HepG2 (cell line): Measurements from ENCODE around the gene RAB43. TPM values are rescaled to one million over a fixed set of nuclear protein-coding genes. Genes with fewer than 3 reads are reported as not detected.

Source experiments
- CCDC6 ChIP-seq: sonication (generic); formaldehyde crosslinking; IDR thresholded peaks from 2 replicates; pipeline ENCODE4 v1.8.1; 2022; ENCODE audit warnings: mild to moderate bottlenecking, missing genetic modification reagents, moderate library complexity
- ELF1 ChIP-seq: sonication (generic); formaldehyde crosslinking; IDR thresholded peaks from 2 replicates; pipeline ENCODE4 v1.4.0; 2020; ENCODE audit warnings: missing genetic modification reagents
- FOXO1 ChIP-seq: sonication (generic); formaldehyde crosslinking; IDR thresholded peaks from 2 replicates; pipeline ENCODE4 v1.4.0; 2020; ENCODE audit warnings: missing genetic modification reagents
- NR2F2 ChIP-seq: IDR thresholded peaks from 2 replicates; pipeline ENCODE4 v1.6.1; 2012; ENCODE audit warnings: low read depth, inconsistent platforms, borderline replicate concordance
- NRL ChIP-seq: sonication (generic); formaldehyde crosslinking; IDR thresholded peaks from 2 replicates; pipeline ENCODE4 v1.5.0; 2020; ENCODE audit warnings: missing genetic modification reagents, mild to moderate bottlenecking, moderate library complexity, borderline replicate concordance
- PREB ChIP-seq: sonication (generic); formaldehyde crosslinking; IDR thresholded peaks from 2 replicates; pipeline ENCODE4 v1.4.0; 2020; ENCODE audit warnings: missing genetic modification reagents
- RNF219 ChIP-seq: sonication (generic); formaldehyde crosslinking; IDR thresholded peaks from 2 replicates; pipeline ENCODE4 v1.5.0; 2020; ENCODE audit warnings: mild to moderate bottlenecking, missing genetic modification reagents
- SATB2 ChIP-seq: sonication (generic); formaldehyde crosslinking; IDR thresholded peaks from 2 replicates; pipeline ENCODE4 v1.5.0; 2020; ENCODE audit warnings: missing genetic modification reagents
- TBP ChIP-seq: sonication (generic); formaldehyde crosslinking; IDR thresholded peaks from 2 replicates; pipeline ENCODE4 v1.5.0; 2020; ENCODE audit warnings: missing genetic modification reagents
- ZBTB40 ChIP-seq, 2 experiments: fragments of 450-650 bp in 1 of 2; sonication (generic) in 1 of 2; formaldehyde crosslinking in 1 of 2; IDR thresholded peaks; 2 replicates each; pipeline versions ENCODE4 v1.6.1 to v1.8.0; 2016 to 2022; ENCODE audit warnings: antibody characterized with exemption in 1 of 2, mild to moderate bottlenecking in 1 of 2, missing genetic modification reagents in 1 of 2
- ZNF121 ChIP-seq: sonication (generic); formaldehyde crosslinking; IDR thresholded peaks from 2 replicates; pipeline ENCODE4 v1.5.0; 2020; ENCODE audit warnings: mild to moderate bottlenecking, missing genetic modification reagents
- ZNF317 ChIP-seq: sonication (generic); formaldehyde crosslinking; IDR thresholded peaks from 2 replicates; pipeline ENCODE4 v1.5.0; 2020; ENCODE audit warnings: mild to moderate bottlenecking, missing genetic modification reagents
- ZNF431 ChIP-seq: sonication (generic); formaldehyde crosslinking; IDR thresholded peaks from 2 replicates; pipeline ENCODE4 v1.9.0; 2022; ENCODE audit warnings: missing genetic modification reagents, low read depth, mild to moderate bottlenecking, borderline replicate concordance
- ZNF552 ChIP-seq: sonication (generic); formaldehyde crosslinking; IDR thresholded peaks from 2 replicates; pipeline ENCODE4 v1.9.0; 2022; ENCODE audit warnings: missing genetic modification reagents, mild to moderate bottlenecking, borderline replicate concordance
- ZNF570 ChIP-seq: sonication (generic); formaldehyde crosslinking; IDR thresholded peaks from 2 replicates; pipeline ENCODE4 v1.4.0; 2020; ENCODE audit warnings: mild to moderate bottlenecking, missing genetic modification reagents, borderline replicate concordance
- ZNF580 ChIP-seq: IDR thresholded peaks from 2 replicates; pipeline ENCODE4 v1.6.1; 2016; ENCODE audit warnings: low read depth, borderline replicate concordance
- polyA plus RNA-seq, 8 experiments: library from polyadenylated mRNA; depleted of rRNA in 3 of 8; stranded (reverse) in 7 of 8; unstranded in 1 of 8; fragments of >200 nt; fragmentation: Illumina TruSeq in 4 of 8; extraction: Trizol in 4 of 8; gene quantifications; 2 replicates each; pipeline versions ENCODE4 v1.2.1 to v1.2.3, GENCODE V29; 2011 to 2016; ENCODE audit warnings: low read depth in 4 of 8, missing spikeins in 1 of 8, mixed read lengths in 1 of 8; ENCODE audit not compliant: insufficient read depth in 1 of 8
- total RNA-seq, 5 experiments: library from RNA; depleted of rRNA; stranded (reverse); fragments of >200 nt; fragmentation: Illumina TruSeq; extraction: Trizol; gene quantifications; 2 replicates each; pipeline ENCODE4 v1.2.3, GENCODE V29; 2016; ENCODE audit warnings: low read depth in 1 of 5

Gene RAB43
- total and polyA plus RNA-seq, 2 of the 13 experiments (the other 11 are each of a cell fraction or from before 2014, with no cell fraction given): 11.8 to 18.4 TPM

- TF ChIP-seq CCDC6 (CRISPR knock-in tag): no peak
- TF ChIP-seq ZNF121 (CRISPR knock-in tag): no peak
- 0 out of 2 replicates have a peak, but pooled peaks have one; percentile 52 for TF ChIP-seq ZNF580 (CRISPR knock-in tag)
- TF ChIP-seq TBP (CRISPR knock-in tag): no peak
- TF ChIP-seq ZNF317 (CRISPR knock-in tag): peak; percentile 50; the same call in 1 of the 2 replicates
- TF ChIP-seq RNF219 (CRISPR knock-in tag): no peak
- TF ChIP-seq PREB (CRISPR knock-in tag): no peak
- TF ChIP-seq ZBTB40 (IDR thresholded peaks at IDR 0.05): no peak
- TF ChIP-seq ZBTB40 (CRISPR knock-in tag; IDR thresholded peaks at IDR 0.05): no peak; the same call in 1 of the 2 replicates
- TF ChIP-seq ELF1 (CRISPR knock-in tag): peak; percentile 27; the same call in 1 of the 2 replicates
- TF ChIP-seq ZNF552 (CRISPR knock-in tag): no peak
- TF ChIP-seq NRL (CRISPR knock-in tag): no peak
- 0 out of 2 replicates have a peak, but pooled peaks have one; percentile 31 for TF ChIP-seq FOXO1 (CRISPR knock-in tag)
- no peak for TF ChIP-seq ZNF431 (CRISPR knock-in tag)
- TF ChIP-seq SATB2: no peak
- no peak for TF ChIP-seq ZNF570 (CRISPR knock-in tag)
- TF ChIP-seq NR2F2: no peak
Measured at GRCh38 chr3:129123314-129124060, 1.9 kb upstream of the RAB43 start (continued).
